ENCODE data around the gene VEPH1.

Gene VEPH1

DNA sequence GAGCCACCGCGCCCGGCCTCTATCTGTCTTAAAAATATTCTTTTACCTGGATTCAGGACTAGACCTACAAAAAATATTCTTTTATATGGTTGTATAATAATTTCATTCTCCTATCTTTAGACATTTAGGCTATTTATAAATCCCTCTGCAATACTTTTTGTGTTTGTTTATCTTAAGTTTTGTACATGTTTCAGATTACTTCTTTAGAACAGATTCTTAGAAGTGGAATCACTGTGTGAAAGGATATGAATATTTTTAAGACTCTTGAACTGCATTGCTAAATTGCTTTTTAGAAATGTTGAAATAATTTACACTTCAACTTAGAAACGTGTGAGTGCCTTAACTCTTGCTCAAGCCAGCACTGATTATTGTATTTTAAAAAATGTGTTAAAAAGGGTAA, 197.8 kb downstream of the VEPH1 start:
- no peaks in the 10 kb centered on the region for H3K9me3 ChIP-seq (ENCODE audit: control insufficient read depth, insufficient read depth, low read length)
- H3K27me3 ChIP-seq (ENCODE audit: control insufficient read depth, low read length), result no peaks in the 10 kb centered on the region
- H3K79me2 ChIP-seq (ENCODE audit: control insufficient read depth, low read length), result no peaks in the 10 kb centered on the region
- TF ChIP-seq, protein P1, sequence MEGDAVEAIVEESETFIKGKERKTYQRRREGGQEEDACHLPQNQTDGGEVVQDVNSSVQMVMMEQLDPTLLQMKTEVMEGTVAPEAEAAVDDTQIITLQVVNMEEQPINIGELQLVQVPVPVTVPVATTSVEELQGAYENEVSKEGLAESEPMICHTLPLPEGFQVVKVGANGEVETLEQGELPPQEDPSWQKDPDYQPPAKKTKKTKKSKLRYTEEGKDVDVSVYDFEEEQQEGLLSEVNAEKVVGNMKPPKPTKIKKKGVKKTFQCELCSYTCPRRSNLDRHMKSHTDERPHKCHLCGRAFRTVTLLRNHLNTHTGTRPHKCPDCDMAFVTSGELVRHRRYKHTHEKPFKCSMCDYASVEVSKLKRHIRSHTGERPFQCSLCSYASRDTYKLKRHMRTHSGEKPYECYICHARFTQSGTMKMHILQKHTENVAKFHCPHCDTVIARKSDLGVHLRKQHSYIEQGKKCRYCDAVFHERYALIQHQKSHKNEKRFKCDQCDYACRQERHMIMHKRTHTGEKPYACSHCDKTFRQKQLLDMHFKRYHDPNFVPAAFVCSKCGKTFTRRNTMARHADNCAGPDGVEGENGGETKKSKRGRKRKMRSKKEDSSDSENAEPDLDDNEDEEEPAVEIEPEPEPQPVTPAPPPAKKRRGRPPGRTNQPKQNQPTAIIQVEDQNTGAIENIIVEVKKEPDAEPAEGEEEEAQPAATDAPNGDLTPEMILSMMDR (IDR thresholded peaks at IDR 0.05; ENCODE audit: low read depth, low read length, poor library complexity, severe bottlenecking), result no peak
- no peak for TF ChIP-seq EZH2phosphoT487 (IDR thresholded peaks at IDR 0.05; ENCODE audit: borderline replicate concordance, low read length)
- no peak overlapping the region for H3K27ac ChIP-seq (ENCODE audit: low read depth, low read length)
- H3F3A ChIP-seq (ENCODE audit: control insufficient read depth, insufficient read depth), result no peaks in the 10 kb centered on the region
- H3K4me2 ChIP-seq (ENCODE audit: low read length), result no peak overlapping the region
- H4K20me1 ChIP-seq (ENCODE audit: control insufficient read depth, insufficient read depth, low read depth, low read length), result no peaks in the 10 kb centered on the region
- no peak overlapping the region for H3K4me3 ChIP-seq (ENCODE audit: low read length)
- H3K4me1 ChIP-seq (ENCODE audit: control insufficient read depth, low read length), result no peaks in the 10 kb centered on the region
- H3K36me3 ChIP-seq (ENCODE audit: control insufficient read depth, low read length), result no peaks in the 10 kb centered on the region
- no peaks in the 10 kb centered on the region for H3K9me2 ChIP-seq (replicated peaks; ENCODE audit: control insufficient read depth, low read length)

DNA sequence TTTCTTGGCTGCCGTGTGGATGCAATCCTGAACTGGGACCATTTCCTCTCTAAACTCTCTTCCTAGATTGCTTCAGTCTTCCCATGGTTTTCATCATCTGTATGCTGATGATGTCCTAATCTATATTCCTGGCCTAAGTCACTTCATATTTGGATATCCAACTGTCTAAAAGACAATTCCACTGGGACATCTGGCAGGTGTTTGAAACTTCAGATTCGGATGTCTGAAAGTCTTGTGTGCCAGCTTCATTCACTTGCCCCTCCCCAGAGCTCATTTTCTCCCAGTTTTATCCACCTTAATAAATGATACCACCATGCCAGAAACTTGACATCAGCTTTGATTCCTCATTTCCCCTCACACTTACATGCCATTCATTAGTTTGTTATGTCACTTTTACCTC, 201.5 kb downstream of the VEPH1 start:
- Histone ChIP-seq H3K4me2 (ENCODE audit: low read length) (no peak overlapping the region), H3K27me3 (ENCODE audit: control insufficient read depth, low read length) (no peaks in the 10 kb centered on the region), H3K4me1 (ENCODE audit: control insufficient read depth, low read length) (no peaks in the 10 kb centered on the region), H3K9me2 (replicated peaks; ENCODE audit: control insufficient read depth, low read length) (no peaks in the 10 kb centered on the region), H3F3A (ENCODE audit: control insufficient read depth, insufficient read depth) (no peaks in the 10 kb centered on the region), H3K4me3 (ENCODE audit: low read length) (no peak overlapping the region), H3K36me3 (ENCODE audit: control insufficient read depth, low read length) (no peaks in the 10 kb centered on the region), H3K79me2 (ENCODE audit: control insufficient read depth, low read length) (no peaks in the 10 kb centered on the region), H3K9me3 (ENCODE audit: control insufficient read depth, insufficient read depth, low read length) (no peaks in the 10 kb centered on the region), H4K20me1 (ENCODE audit: control insufficient read depth, insufficient read depth, low read depth, low read length) (no peaks in the 10 kb centered on the region), H3K27ac (ENCODE audit: low read depth, low read length) (no peak overlapping the region)
- TF ChIP-seq EZH2phosphoT487 (IDR thresholded peaks at IDR 0.05; ENCODE audit: borderline replicate concordance, low read length), result no peak
- TF ChIP-seq, protein P1 (IDR thresholded peaks at IDR 0.05; ENCODE audit: low read depth, low read length, poor library complexity, severe bottlenecking), result no peak

DNA sequence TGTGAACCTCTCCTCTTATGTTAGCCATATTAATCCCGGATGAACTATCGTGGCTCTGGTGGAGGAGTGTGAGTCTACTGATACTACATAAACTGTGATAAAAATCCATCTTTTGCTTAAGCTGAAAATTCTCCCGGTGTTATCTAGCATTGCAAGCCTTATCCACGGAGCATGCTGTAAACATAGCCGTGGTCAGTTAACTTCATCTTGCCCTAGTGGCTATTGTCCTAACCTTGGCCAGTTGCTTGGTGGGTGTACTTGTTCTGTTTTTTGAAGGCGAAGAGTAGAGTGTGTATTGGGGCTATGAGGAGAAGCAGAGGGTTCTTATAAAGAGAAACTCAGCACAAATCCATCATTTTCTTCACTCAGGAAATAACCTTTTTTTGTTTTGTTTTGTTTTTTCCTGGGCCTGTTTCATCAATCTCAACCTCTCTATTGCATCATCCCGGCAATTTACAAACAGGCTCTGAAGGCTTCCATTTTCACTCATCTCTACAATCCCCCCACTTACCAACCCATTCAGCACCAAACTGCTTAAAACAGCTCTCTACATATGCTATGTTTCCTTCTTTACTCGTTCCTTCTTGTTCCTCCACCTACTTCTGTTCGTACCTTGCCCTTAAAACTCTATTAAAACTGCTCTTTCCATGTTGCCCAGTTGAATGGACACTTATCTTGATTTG, 202.1 kb downstream of the VEPH1 start:
- no peaks in the 10 kb centered on the region for H3K4me1 ChIP-seq (ENCODE audit: control insufficient read depth, low read length)
- no peaks in the 10 kb centered on the region for H3K9me3 ChIP-seq (ENCODE audit: control insufficient read depth, insufficient read depth, low read length)
- H3K27me3 ChIP-seq (ENCODE audit: control insufficient read depth, low read length), result no peaks in the 10 kb centered on the region
- H3K9me2 ChIP-seq (replicated peaks; ENCODE audit: control insufficient read depth, low read length), result no peaks in the 10 kb centered on the region
- TF ChIP-seq, protein P1 (IDR thresholded peaks at IDR 0.05; ENCODE audit: low read depth, low read length, poor library complexity, severe bottlenecking), result no peak
- no peak for TF ChIP-seq EZH2phosphoT487 (IDR thresholded peaks at IDR 0.05; ENCODE audit: borderline replicate concordance, low read length)
- no peak overlapping the region for H3K4me2 ChIP-seq (ENCODE audit: low read length)
- no peaks in the 10 kb centered on the region for H3K36me3 ChIP-seq (ENCODE audit: control insufficient read depth, low read length)
- no peak overlapping the region for H3K27ac ChIP-seq (ENCODE audit: low read depth, low read length)
- no peaks in the 10 kb centered on the region for H4K20me1 ChIP-seq (ENCODE audit: control insufficient read depth, insufficient read depth, low read depth, low read length)
- H3K4me3 ChIP-seq (ENCODE audit: low read length), result no peak overlapping the region
- H3F3A ChIP-seq (ENCODE audit: control insufficient read depth, insufficient read depth), result no peaks in the 10 kb centered on the region
- H3K79me2 ChIP-seq (ENCODE audit: control insufficient read depth, low read length), result no peaks in the 10 kb centered on the region

All from DOHH2 (cell line).